ENCODE data around the gene DDX19B.
"Not testable (repeated sequence)": the region's sequence is repeated elsewhere in the genome, so short reads cannot be mapped to it uniquely, and the experiment has no call there.

DDX19B gene

DNA sequence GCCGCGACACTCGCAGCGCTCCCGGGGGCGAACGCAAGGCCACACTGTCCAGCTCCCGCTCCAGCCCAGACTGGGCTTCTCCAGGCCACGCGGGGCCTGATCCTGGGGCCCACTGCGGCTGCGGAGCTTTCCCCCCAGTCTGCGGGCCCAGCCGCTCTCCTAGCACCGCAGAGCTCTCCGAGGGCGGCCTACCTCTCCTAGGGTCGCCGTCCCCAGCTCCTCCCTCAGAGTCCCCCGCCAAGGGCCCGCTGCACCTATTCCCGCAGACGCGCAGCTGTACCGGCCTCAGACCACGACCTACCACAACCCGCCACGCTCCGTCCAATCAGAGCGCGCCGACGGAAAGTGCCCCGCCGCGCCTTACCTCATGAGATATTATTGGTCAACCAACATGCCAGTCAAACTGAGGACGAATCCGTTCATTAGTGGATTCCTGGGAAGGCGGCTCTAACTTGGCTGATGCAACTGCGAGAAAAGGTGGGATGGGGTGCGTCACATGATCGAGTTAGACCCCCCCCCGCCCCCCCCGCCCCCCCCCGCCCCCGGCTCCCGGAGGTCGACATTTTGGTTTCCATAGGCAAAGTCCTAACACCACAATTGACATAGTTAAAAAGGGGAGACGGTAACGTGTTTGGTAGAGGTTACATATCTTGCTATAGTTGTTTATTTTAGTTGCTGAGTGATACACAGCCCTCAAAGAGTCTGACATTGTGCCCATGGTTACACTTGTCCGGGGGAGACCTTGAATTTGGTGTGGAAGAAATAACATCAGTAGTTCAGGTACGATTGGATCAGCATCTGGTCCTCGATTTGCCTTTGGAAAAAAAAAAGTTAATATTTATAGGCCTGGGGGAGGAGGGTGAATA, 9.5 kb upstream of the DDX19B start, which contains the start of gene AARS1:
Gene AARS1 (minus strand): TSS at position 278 of the 866 bp plus-strand sequence. CDS start 6,743 bp downstream, outside the sequence.
- peak; percentile 90 for DNase-seq

DNA sequence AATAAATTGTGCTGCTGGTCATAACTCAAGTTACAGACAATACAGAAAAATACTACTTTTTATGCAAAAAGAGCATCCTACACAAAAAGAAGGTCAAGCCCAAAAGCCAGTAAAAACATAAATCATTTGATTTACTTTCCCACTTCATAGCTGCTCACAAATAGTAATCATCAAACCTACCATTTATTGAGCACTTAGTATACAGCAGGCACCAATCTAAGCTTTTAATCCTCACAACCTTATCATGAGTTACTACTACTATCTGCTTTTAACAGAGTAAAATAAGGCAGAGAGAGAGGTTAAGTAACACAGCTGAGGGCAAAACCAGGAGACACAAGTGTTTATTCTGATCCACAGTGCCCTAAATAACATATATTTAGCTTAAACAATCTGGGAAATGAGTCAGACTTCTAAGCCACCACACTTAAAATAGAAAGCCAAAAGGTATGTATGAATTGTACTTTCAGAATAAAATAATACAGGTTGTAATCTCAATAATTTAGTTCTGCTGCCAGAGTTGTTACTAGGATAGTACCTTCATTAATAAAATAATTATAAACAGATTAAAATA, 8.0 kb upstream of the DDX19B start:
- no peak for DNase-seq

DNA sequence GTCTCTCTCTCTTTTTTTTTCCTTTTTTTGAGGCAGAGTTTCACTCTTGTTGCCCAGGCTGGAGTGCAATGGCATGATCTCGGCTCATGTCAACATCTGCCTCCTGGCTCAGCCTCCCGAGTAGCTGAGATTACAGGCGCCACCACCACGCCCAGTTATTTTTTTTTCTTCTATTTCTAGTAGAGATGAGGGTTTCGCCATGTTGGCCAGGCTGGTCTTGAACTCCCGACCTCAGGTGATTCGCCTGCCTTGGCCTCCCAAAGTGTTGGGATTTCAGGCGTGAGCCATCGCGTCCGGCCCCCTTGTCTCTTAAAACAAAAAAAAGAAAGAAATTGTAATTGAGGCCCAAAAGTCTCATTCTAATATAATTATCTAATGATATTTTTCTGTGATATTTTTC, 6.8 kb upstream of the DDX19B start:
- not testable (repeated sequence) for DNase-seq

DNA sequence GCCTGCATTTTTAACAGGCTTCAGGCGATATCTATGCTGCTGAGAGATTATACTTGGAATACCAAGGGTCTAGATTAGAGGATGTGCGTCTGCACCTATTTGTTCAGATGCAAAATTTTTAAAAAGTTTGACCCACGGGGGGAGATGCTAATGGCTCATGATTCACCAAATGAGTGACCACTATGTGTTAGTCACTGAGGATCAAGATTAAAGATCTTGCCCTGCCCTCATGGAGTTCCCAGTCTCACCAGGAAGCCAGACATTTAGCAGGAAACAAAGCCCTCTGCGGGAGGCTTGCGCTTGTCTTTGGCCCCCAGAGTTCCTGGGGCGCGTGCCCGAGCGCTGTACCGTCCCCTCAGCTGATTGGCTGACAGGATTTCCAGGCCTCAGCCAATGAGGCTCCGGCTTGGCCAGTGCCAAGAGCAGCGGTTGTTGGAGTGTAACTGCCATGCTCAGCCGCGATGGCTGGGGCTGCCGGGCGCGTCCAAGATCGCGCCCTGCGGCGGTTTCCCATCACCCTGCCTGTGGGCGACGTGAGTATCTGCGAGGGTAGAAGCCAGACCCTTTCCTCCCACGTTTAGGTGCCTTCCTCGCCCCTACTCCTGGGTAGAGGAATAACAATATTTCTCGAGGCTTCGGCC, 4.5 kb upstream of the DDX19B start:
- DNase-seq = no peak

DNA sequence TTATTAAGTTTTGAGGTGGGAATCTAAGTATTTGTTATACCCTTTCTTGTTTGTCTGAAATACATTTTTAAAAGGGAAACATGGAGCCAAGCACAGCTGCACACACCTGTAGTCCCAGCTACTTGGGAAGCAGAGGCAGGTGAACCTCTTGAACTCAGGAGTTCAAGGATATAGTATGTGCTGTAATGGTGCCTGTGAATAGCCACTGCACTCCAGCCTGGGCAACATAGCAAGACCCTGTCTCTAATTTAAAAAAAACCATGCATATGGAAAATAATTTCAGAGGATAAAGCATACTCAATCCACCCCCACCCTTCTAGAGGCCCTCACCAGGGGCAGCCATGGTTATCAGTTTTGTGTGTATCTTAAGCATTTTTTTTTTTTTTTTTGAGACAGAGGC, 3.4 kb upstream of the DDX19B start:
- DNase-seq = no peak

DNA sequence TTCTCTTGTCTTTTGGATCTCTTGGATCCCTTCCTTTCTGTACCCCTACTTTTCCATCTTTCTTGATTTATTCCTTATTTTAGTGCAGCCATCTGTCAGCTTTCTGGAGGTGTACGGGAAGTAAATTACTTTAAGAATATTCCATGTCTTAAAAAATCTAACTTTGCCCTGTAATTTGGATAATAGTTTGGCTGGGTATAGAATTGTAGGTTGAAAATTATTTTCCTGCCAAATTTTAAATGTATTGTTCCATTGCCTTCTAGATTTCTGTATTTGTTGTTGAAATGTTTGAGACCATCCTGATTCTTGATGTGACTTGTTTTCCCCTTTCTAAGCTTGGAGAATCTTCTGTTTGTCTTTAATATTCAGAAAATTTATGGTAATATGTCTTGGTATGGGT, 2.1 kb downstream of the DDX19B start:
- DNase-seq = no peak

DNA sequence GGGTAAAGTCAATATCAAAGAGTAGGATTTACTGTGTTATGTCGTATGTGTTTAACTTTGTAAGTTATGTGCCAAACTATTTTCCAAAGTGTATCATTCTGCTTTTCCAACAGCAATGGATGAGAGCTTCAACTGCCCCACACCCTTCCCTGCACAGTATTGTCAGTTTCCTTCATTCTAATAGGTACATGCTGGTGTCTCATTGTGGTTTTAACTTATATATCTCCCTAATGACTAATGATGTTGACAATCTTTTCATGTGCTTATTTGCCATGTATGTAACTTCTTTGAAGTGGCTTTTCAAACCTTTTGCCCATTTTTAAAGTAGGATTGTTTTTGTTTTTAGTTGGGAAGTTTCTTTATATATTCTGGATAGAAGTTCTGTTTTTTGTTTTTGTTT, 3.8 kb downstream of the DDX19B start:
- no peak for DNase-seq

DNA sequence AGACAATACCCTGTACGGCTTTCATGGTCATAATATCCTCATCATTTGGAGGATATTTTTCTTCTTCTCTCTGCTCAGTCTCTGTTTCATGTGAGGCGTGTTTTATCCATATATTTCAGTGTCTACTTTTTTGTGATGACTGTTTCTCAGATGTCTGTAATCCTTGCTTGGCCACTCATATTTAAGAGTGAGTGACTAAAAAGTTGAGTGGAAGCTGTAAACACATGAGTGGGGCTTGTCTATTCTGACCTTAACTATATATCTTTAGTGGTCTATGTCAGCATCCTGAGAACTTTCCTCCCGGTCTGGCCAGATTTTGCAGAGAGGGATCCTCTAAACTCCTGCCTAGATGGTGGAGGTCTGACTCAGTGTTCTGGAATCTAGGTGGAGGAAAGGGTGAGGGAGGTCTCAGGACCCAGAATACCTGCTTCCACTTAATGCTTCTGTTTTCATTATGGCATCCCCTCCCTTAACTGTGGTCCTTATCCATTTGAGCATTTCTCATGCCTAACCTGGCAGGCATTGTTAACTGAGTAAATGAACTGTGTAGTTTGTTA, 6.0 kb downstream of the DDX19B start:
- DNase-seq = no peak

DNA sequence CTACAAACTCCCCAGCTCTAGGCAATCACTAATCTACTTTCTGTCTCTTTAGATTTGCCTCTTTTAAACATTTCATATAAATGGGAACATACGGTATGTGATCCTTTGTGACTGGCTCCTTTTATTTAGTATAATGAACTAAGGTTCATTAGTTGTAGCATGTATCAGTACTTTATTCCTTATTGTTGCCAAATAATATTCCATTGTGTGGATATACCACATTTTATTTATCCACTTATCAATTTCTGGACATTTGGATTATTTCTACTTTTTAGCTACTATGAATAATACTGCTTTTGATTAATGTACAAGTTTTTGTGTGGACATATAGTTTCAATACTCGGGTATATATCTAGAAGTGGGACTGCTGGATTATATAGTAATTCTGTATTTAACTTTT, 7.9 kb downstream of the DDX19B start:
- no peak for DNase-seq

DNA sequence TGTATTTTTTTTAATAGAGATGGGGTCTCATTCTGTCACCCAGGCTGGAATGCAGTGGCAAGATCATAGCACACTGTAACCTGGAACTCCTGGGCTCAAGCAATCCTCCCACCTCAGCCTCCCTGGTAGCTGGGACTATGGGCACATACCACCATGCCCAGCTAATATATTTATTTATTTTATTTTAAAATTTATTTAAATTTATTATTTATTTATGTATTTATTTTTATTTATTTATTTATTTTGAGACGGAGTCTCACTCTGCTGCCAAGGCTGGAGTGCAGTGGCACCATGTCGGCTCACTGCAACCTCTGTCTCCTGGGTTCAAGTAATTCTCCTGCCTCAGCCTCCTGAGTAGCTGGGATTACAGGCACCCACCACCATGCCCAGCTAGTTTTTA, 8.7 kb downstream of the DDX19B start:
- not testable (repeated sequence) for DNase-seq

DNA sequence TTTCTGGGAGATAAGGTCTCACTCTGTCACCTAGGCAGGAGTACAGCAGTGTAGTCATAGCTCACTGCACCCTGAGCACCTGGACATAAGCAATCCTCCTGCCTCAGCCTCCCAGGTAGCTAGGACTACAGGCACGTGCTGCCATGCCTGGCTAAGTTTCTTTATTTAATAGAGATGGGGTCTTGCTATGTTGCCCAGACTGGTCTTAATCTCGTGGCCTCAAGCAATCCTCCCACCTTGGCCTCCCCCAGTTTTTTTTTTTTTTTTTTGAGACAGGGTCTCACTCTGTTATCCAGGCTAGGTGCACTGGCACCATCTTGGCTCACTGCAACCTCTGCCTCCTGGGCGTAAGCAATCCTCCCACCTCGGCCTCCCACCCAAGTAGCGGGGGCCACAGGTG, 21.1 kb downstream of the DDX19B start:
- DNase-seq = no peak

DNA sequence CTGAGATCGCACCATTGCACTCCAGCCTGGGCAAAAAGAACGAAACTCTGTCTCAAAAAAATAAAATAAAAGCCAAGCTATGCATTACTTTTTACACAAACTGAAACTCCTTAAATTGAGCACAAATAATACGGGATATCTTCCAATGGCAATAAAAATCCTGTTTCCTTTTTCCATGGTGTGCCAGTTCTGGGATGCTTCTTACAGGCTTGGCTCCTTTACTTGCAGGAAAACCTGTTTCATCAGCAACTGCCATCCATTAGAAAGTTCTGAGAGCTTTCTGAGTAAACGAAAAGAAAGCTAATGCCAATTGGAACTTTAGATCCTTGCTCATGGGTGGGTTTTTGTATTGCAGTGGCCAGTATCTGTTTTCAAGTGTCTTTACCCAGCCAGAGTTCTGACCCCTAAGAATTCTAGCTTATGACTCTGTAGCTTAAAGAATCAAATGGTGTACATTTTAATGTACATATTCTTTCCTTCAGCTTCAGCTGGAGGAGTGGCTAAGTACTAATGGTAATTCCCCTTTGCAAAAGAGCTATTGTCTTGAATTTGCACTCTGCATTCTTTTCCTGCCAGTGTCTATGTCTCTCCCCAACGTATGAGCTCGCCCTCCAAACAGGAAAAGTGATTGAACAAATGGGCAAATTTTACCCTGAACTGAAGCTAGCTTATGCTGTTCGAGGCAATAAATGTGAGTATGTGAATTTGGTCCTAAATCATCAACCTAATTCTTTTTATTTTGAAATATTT, 26.2 kb downstream of the DDX19B start:
- DNase-seq = no peak

DNA sequence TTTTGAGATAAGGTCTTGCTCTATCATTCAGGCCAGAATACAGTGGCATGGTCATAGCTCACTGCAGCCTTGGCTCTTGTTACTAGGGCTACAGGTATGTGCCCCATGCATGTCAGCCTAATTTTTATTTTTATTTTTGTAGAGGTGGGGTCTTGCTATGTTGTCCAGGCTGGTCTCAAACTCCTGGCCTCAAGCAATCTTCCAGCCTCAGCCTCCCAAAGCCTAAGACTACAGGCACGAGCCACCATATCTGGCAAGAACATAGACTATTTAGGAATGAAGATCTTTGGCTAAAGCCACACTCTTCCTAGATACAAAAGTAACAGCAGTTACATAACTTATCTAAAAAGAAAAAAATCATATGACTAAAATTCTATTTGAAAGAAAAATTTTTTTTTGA, 32.1 kb downstream of the DDX19B start:
- DNase-seq = no peak

DNA sequence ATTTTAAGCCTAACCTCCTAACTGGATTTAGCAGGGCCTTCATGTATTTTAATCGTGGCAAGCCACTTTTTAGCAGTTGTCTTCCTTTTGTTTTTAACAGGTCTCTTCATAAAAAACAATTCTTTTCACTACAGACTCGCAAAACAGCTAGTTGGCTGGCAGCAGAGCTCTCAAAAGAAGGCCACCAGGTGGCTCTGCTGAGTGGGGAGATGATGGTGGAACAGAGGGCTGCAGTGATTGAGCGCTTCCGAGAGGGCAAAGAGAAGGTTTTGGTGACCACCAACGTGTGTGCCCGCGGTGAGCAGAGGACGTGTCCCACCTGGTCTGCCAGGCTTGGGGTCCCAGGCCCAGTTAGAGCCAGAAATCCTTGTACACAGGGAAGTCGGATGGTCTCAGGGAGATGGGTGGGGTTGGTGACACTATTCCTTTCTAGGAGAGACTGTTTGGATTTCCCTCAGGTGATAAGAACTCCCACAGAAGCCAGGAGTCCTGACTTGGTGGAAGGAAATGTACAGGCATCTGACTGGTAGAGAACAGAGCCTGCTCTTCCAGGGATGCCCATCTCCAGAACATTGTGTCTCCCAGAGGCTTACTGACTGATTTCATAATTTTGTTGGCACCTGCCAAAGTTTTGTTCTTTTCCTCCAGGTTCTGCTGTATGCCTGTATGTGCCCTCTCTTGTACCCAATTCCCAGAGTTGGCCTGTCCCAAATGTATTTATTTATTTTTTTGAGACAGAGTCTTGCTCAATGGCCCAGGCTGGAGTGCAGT, 32.8 kb downstream of the DDX19B start:
- DNase-seq = no peak

DNA sequence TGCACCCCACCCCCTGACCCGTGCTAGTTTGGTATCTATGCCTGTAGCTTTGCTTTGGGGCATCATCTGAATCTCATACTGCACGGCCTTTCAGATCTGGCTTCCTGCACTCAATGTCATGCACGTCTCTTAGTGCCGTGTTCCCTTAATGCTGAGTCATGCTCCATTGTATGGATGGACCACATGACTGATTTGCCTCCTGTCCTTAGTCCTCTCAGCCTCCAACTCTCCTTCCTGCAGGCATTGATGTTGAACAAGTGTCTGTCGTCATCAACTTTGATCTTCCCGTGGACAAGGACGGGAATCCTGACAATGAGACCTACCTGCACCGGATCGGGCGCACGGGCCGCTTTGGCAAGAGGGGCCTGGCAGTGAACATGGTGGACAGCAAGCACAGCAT, 33.7 kb downstream of the DDX19B start:
- not testable (repeated sequence) for DNase-seq

DNA sequence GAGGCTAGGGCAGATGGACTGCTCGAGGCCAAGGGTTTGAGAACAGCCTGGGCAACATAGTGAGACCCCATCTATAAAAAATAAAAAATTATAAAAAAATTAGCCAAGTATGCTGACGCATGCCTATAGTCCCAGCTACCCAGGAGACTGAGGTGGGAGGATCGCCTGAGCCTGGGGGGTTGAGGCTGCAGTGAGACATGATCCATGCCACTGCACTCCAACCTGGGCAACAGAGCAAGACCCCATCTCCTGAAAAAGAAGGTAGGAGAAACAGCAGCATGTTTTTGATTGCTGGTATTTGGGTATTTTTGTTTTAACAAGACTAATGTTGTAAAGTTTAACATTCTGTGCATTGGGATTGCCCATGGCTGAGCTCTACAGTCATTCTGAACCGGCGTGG, 38.8 kb downstream of the DDX19B start:
- no peak for DNase-seq

DNA sequence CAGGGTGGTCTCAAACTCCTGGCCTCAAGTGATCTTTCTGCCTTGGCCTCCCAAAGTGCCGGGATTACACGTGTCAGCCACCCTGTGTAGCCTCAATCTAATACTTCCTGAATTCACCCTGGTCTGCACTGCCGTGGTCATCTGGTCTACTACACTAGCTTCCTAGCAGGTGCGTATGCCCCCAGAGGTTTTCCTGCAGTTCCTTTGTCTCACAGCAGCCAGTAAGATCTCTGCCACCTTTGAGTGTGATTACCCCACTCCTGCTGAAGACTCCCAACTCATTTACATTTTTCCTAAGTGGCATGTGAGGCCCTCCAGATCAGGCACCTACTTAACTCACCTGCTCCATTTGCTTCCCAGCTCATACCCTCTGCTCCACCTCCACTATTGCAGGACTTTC, 42.6 kb downstream of the DDX19B start:
- no peak for DNase-seq

DNA sequence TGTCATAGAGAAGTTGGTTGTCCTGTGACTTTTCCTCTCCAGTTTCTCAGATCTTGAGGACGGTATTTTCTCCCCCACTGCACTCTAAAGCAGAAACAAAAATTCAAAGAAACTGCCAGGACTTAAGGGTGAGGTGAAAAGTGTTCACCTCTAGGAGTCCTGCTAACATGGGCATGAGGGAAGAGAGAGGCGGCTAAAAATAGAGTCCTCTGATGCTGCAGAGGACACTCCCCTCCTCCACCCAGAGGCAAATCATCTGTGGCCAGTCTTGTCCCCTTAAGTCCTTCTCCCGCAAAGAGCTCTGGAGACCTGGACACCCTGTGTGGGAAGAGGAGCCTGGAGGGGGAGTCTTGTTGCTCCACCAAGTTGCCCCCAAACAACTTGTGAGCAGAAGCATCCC, 43.0 kb downstream of the DDX19B start:
- no peak for DNase-seq

DNA sequence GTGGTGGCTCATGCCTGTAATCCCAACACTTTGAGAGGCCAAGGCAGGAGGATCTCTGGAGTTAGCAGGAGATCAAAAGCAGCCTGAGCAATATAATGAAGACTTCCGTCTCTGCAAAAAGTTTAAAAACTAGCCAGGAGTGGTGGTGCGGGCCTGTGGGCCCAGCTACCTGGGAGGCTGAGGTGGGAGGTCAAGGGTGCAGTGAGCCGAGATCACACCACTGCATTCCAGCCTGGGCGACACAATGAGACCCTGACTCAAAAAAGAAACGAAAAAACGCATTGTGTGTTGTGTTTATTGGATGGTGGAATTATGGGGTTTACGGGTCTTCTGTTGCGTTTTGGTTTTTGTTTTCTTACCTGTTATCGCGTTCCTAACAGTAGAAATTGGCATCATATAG, 46.9 kb downstream of the DDX19B start:
- DNase-seq = no peak

DNA sequence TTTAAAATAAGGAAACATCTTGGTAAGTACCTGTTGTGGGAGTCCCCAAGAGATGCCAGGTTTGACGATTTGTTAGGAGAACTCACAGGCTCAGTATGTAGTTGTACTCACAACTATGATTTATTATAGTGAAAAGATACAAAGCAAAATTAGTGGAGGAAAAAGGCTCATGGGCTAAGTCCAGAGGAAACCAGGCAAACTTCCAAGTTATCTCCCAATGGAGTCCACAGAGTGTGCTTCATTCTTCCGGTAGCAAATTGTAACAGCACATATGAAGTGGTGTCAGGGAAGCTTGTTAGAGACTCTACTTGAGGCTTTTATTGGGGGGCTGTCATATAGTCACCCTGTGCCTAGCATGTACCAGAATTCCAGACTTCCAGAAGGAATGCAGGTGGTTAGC, 50.0 kb downstream of the DDX19B start:
- no peak for DNase-seq

DNA sequence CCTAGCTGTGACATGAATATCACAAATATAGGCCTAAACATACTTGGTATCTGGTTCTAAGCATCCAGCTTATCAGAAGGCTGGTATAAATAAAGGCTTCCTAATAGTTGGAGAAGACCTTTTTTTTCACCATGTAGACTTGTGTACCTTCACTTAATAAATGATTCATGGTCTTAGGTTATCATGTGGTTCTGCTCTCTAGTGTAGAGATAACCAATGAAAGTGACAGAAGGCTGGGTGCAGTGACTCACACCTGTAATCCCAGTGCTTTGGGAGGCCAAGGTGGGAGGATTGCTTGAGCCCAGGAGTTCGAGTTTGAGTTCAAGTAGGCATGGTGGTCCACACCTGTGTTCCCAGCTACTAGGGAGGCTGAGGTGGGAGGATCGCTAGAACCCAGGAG, 50.8 kb downstream of the DDX19B start:
- no peak for DNase-seq

DNA sequence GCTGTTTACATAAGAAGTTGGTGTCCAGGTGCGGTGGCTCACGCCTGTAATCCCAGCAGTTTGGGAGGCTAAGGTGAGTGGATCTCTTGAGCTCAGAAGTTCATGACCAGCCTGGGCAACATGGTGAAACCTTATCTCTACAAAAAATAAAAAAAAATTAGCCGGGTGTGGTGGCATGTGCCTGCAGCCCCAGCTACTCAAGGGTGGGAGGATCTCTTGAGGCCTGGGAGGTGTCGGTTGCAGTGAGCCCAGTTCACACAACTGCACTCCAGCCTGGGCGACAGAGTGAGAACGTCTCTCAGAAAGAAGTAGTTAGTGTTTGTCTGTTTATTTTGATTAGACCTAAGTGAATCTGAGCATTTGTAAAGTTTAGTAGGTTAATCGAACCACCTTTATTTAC, 60.6 kb downstream of the DDX19B start:
- DNase-seq = no peak

All from stimulated activated CD4-positive, alpha-beta T cell treated with anti-CD3 and anti-CD28 coated beads, Interleukin-12 subunit alpha, Interleukin-12 subunit beta, amount 100 ng/mL, for 4 hours (primary cell).